ENCODE results near the gene PIAS1.

GRCh38 chr15:68051907-68052306, 2.2 kb upstream of the PIAS1 start:
- TF ChIP-seq CTCF (IDR thresholded peaks at IDR 0.05) (no peak), EP300 (IDR thresholded peaks at IDR 0.05) (no peak), POLR2AphosphoS5 (IDR thresholded peaks at IDR 0.05) (no peak)
